ENCODE data around the gene TEX12.

- TF ChIP-seq POLR2A (IDR thresholded peaks at IDR 0.05; ENCODE audit: low read length) (no peak), GATA1 (IDR thresholded peaks at IDR 0.05; ENCODE audit: low read depth, low read length) (no peak)
These were observed 38.6 kb upstream of the TEX12 start for GRCh38 chr11:112128483-112129121.

Data from erythroblast (primary cell).